NT2/D1 (cell line): ENCODE data around the gene ALDH7A1.
"Not testable (repeated sequence)": the region's sequence is repeated elsewhere in the genome, so short reads cannot be mapped to it uniquely, and the experiment has no call there.

ENCODE experiments used
- DNase-seq: peaks from one replicate; pipeline ENCODE4 v3.0.0-alpha.2; 2011; ENCODE audit warnings: low read depth, low spot score
- H3K27me3 ChIP-seq: 2 replicates; pipeline ENCODE4 v1.6.0; 2011; ENCODE audit warnings: mild to moderate bottlenecking; ENCODE audit not compliant: insufficient read length, insufficient read depth
- H3K36me3 ChIP-seq: 2 replicates; pipeline ENCODE4 v1.6.1; 2011; ENCODE audit warnings: mild to moderate bottlenecking, low read length, mixed read lengths; ENCODE audit not compliant: insufficient read depth, insufficient read length
- H3K4me1 ChIP-seq: 2 replicates; pipeline ENCODE4 v1.5.1; 2011; ENCODE audit not compliant: insufficient read depth, insufficient read length
- H3K4me3 ChIP-seq: 2 replicates; pipeline ENCODE4 v1.5.1; 2011; ENCODE audit warnings: low read depth; ENCODE audit not compliant: insufficient read length
- H3K9ac ChIP-seq: 2 replicates; pipeline ENCODE4 v1.6.0; 2011; ENCODE audit warnings: low read depth; ENCODE audit not compliant: insufficient read length
- H3K9me3 ChIP-seq: 2 replicates; pipeline ENCODE4 v1.5.1; 2011; ENCODE audit warnings: mild to moderate bottlenecking, low read length; ENCODE audit not compliant: insufficient read depth
- SUZ12 ChIP-seq: IDR thresholded peaks from 2 replicates; pipeline ENCODE4 v1.6.1; 2011; ENCODE audit not compliant: insufficient read length, insufficient read depth; ENCODE audit errors: extremely low read depth
- YY1 ChIP-seq: IDR thresholded peaks from 2 replicates; pipeline ENCODE4 v1.6.1; 2011; ENCODE audit not compliant: insufficient read length, insufficient read depth
- ZNF274 ChIP-seq: IDR thresholded peaks from 2 replicates; pipeline ENCODE4 v1.6.1; 2011; ENCODE audit warnings: mild to moderate bottlenecking, low read depth, low read length

Gene ALDH7A1

DNA sequence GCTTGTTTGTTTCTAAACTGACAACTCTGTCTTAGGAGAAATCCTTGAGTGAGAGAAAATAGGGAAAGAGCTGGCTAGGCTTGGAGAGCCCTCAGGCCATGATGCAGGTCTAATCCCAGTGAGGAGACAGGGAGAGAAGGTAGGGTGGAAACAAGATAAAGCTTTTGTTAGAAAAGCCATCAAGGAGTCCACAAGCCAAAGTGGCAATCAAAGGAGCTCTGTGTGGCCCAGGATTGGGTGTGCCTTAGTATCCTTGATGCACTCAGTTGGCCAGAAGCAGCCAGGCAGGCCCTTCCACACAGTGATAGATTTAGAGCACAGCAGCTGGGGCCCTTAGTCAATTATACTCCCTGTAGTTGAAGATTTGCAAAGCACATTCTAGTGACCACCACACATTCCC lies 73.9 kb downstream of the ALDH7A1 start:
- H3K4me3 ChIP-seq = no peak overlapping the region
- no peak for DNase-seq
- no peaks in the 10 kb centered on the region for H3K27me3 ChIP-seq
- no peaks in the 10 kb centered on the region for H3K36me3 ChIP-seq
- peaks cover 2% of the 10 kb centered on the region for H3K4me1 ChIP-seq
- H3K9ac ChIP-seq = no peak overlapping the region
- TF ChIP-seq YY1 = no peak
- TF ChIP-seq ZNF274 = no peak
- no peaks in the 10 kb centered on the region for H3K9me3 ChIP-seq

DNA sequence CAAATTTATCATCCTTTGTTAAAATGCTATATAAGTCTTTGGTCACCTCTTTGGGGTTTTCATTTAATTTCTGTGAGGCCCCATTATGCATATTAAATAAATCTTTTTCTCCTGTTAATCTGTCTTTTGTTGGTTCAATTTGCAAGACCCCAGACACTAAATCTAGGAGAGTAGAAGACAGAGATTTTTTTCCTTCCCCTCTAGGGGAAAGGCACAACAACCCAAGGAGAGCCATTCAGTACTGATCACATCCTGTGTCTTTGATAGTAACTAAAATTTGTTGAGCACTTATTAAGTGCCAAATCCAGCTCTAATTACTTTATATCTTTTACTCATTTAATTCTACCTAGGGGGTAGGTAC lies 74.4 kb downstream of the ALDH7A1 start:
- Histone ChIP-seq H3K27me3 (no peaks in the 10 kb centered on the region), H3K9ac (no peak overlapping the region), H3K9me3 (no peaks in the 10 kb centered on the region), H3K4me3 (no peak overlapping the region), H3K36me3 (no peaks in the 10 kb centered on the region), H3K4me1 (peaks cover 2% of the 10 kb centered on the region)
- TF ChIP-seq YY1 (no peak), ZNF274 (no peak), SUZ12 (no peak)
- no peak for DNase-seq

DNA sequence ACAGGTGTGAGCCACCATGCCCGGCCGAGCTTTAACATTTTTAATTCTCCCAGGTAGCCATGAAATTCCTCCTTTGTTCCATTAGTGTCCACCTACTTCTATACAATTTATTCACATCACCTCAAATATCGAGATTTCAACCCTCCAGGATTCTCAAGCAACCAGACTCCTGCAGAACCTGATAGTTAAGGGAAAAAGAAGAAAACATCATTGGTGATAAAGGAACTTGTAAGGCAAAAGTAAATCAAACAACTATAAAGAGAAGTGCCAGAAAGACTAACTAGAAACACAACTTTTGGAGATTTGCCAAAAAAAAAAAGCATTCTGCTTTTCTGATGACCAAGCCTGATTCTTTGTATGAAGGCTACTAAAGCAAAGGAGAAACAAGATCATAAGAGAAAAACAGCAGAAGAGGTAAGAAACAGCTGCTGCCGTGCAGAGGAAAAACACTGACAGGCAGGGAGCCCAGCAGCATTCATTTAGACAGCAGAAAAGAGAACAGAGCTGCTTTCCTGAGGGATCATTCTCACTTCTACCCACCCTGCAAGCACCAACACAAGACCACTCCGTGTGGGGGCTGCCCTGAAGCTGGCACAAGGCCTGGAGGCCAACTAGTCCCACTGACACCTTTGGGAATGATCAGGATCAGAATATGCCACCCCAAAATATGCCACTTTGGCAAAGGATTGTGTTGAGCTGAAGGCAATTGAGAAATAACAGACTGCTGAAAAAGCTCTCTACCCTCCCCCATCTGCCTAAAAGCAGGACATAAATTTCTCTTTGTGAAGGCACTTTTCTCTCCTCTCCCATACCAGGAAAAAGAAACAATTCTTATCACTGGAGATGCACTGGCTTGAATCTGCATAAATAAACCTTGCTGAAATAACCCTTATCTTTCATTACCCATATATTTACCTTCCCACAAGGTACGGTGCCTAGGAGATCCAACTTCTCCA lies 75.1 kb downstream of the ALDH7A1 start:
- no peaks in the 10 kb centered on the region for H3K27me3 ChIP-seq
- peaks cover 2% of the 10 kb centered on the region for H3K4me1 ChIP-seq
- H3K9me3 ChIP-seq = no peaks in the 10 kb centered on the region
- no peak overlapping the region for H3K4me3 ChIP-seq
- TF ChIP-seq YY1 (no peak), SUZ12 (no peak), ZNF274 (no peak)
- no peak for DNase-seq
- no peaks in the 10 kb centered on the region for H3K36me3 ChIP-seq
- H3K9ac ChIP-seq = no peak overlapping the region

DNA sequence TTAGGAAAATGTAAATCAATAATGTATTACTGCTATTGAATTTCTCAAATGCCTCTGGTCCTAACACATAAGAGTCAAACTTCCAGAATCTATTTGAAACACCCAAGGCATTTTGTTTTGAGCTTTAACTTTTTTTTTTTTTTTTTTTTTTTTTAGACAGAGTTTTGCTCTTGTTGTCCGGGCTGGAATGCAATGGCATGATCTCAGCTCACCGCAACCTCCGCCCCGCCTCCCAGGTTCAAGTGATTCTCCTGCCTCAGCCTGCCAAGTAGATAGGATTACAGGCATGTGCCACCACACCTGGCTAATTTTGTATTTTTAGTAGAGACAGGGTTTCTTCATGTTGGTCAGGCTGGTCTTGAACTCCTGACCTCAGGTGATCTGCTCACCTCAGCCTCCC lies 75.8 kb downstream of the ALDH7A1 start:
- not testable (repeated sequence) for H3K4me1 ChIP-seq, H3K9me3 ChIP-seq, H3K27me3 ChIP-seq, H3K36me3 ChIP-seq, DNase-seq, H3K4me3 ChIP-seq, H3K9ac ChIP-seq

DNA sequence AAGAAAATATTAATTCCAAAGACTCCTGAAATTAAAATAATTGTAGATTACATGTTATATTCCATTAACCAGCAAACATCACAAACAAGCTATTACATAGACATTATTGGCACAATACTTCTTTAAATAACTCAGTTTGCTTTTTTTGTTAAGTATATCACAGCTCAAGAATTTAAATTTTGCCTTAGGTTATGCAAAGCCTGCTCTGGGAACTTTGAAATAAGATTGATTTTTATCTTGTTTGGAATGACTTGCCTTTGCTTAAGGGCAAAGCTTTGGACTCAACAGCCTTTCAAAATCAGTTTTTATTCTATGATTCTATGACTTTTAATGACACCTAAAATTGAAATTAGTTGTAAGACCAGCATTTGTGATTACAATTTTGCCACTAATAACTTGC lies 78.2 kb downstream of the ALDH7A1 start:
- TF ChIP-seq YY1 (no peak), ZNF274 (no peak), SUZ12 (no peak)
- Histone ChIP-seq H3K9ac (no peak overlapping the region), H3K4me3 (no peak overlapping the region), H3K9me3 (no peaks in the 10 kb centered on the region), H3K4me1 (peaks cover 2% of the 10 kb centered on the region), H3K27me3 (no peaks in the 10 kb centered on the region), H3K36me3 (no peaks in the 10 kb centered on the region)
- no peak for DNase-seq

DNA sequence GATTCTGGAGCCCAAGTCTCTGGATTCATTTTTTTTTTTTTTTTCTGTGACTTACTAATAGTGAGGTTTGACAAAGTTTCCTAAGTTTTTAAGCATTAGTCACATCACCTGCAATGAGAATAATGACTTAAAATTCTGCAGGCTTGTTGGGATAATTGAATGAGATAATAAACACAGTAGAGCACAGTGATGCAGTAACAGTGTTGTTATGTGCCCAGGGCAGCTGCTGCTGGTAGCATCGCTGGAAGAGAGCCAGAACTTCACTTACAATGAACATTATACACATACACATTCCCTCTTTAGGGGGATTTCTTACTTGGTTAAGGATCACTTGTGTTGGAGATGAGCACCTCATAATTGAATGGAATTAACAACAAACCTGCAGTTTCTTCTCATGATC lies 78.9 kb downstream of the ALDH7A1 start:
- Histone ChIP-seq H3K4me1 (peaks cover 2% of the 10 kb centered on the region), H3K36me3 (no peaks in the 10 kb centered on the region), H3K27me3 (no peaks in the 10 kb centered on the region), H3K9me3 (no peaks in the 10 kb centered on the region), H3K9ac (no peak overlapping the region), H3K4me3 (no peak overlapping the region)
- TF ChIP-seq YY1 (no peak), SUZ12 (no peak), ZNF274 (no peak)
- no peak for DNase-seq

DNA sequence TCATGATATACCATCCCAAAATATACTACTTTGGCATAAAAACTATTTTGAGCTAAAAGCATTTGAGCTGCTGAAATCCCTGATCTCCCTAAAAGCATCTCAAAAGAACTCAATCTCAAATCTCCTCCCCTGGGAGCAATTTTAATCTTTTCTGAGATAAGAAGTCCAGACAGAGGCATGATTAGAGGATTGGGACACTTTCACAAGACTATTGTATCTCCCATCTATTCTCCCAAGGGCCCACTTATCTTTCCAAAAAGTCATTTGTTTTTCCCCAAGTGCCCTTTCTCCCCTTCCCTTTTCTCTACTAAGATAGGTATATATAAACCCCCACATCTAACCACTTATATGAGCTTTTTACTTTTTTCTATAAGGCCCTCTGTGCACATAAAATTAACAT lies 79.7 kb downstream of the ALDH7A1 start:
- no peaks in the 10 kb centered on the region for H3K9me3 ChIP-seq
- TF ChIP-seq SUZ12 = no peak
- no peak for TF ChIP-seq ZNF274
- TF ChIP-seq YY1 = no peak
- no peak for DNase-seq
- no peak overlapping the region for H3K9ac ChIP-seq
- no peak overlapping the region for H3K4me3 ChIP-seq
- no peaks in the 10 kb centered on the region for H3K27me3 ChIP-seq
- no peaks in the 10 kb centered on the region for H3K36me3 ChIP-seq
- peaks cover 2% of the 10 kb centered on the region for H3K4me1 ChIP-seq
